ENCODE measurements around the gene COQ4.

COQ4 gene

GRCh38 chr9:128314697-128315096, 7.9 kb upstream of the COQ4 start:
- Histone ChIP-seq H3K27ac (no peak overlapping the region), H3K4me3 (ENCODE audit: low read depth in 1 of 2, low read length in 1 of 2) (no peak overlapping the region), H3K36me3 (peaks cover 23% of the 10 kb centered on the region), H3K4me1 (ENCODE audit: control insufficient read depth in 1 of 2, insufficient read depth in 1 of 2, low read depth in 1 of 2, low read length in 1 of 2) (no peaks in the 10 kb centered on the region), H3K27me3 (no peaks in the 10 kb centered on the region), H3K9me3 (no peaks in the 10 kb centered on the region)
- no peak for TF ChIP-seq CTCF (IDR thresholded peaks at IDR 0.05)

DNA sequence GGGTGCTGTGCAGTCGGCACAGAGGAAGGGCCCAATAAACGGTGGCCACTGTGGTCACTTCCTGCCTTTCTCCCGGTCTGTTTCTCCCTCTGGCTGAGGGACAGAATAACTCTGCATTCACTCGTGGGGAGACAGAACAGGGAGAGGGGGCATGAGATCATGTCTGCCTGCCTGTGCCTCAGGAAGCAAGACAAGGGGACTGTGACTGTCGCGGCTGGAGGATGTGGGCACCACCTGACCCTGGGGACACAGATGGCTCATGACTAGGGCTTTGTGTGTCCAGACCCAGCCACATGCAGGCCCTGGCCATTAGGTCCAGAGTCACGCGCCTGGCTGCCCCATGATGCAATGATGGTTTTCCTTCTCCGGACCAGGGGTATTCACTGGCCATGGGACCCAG, 6.2 kb upstream of the COQ4 start:
- TF ChIP-seq CTCF (IDR thresholded peaks at IDR 0.05) = no peak
- no peaks in the 10 kb centered on the region for H3K9me3 ChIP-seq
- H3K4me1 ChIP-seq (ENCODE audit: control insufficient read depth in 1 of 2, insufficient read depth in 1 of 2, low read depth in 1 of 2, low read length in 1 of 2) = peaks cover 0 to under 1% of the 10 kb centered on the region in 2 experiments
- H3K36me3 ChIP-seq = peaks cover 8% of the 10 kb centered on the region
- no peak overlapping the region for H3K4me3 ChIP-seq (ENCODE audit: low read depth in 1 of 2, low read length in 1 of 2)
- no peaks in the 10 kb centered on the region for H3K27me3 ChIP-seq
- H3K27ac ChIP-seq = no peak overlapping the region

DNA sequence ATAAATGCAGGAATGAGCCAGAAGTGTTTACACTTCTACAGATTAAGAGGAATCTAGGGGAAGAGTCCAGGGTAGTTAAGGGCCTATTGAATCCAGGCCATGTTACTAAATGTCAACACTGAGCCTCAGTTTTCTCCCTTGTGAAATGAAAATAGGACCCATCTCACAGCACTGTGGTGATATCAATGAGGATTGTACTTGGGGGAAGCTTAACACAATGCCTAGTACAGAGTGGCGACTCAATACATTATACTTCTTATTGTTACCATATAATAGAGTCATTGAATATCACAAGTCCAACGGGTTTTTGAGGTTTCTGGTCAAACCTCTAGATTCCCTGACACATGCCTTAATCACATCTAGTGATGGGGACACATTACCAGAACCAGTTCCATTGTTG, 5.0 kb upstream of the COQ4 start:
- Histone ChIP-seq H3K36me3 (peaks cover 7% of the 10 kb centered on the region), H3K9me3 (no peaks in the 10 kb centered on the region), H3K4me1 (ENCODE audit: control insufficient read depth in 1 of 2, insufficient read depth in 1 of 2, low read depth in 1 of 2, low read length in 1 of 2) (peaks cover 7 to 8% of the 10 kb centered on the region in 2 experiments), H3K27ac (no peak overlapping the region), H3K4me3 (ENCODE audit: low read depth in 1 of 2, low read length in 1 of 2) (no peak overlapping the region), H3K27me3 (no peaks in the 10 kb centered on the region)
- TF ChIP-seq CTCF (IDR thresholded peaks at IDR 0.05) = no peak

GRCh38 chr9:128321343-128321742, 1.3 kb upstream of the COQ4 start:
- TF ChIP-seq CTCF (IDR thresholded peaks at IDR 0.05) = no peak
- Histone ChIP-seq H3K27me3 (no peaks in the 10 kb centered on the region), H3K9me3 (no peaks in the 10 kb centered on the region), H3K4me3 (ENCODE audit: low read depth in 1 of 2, low read length in 1 of 2) (peak overlapping the region; percentile 81 to 89), H3K27ac (no peak overlapping the region), H3K4me1 (ENCODE audit: control insufficient read depth in 1 of 2, insufficient read depth in 1 of 2, low read depth in 1 of 2, low read length in 1 of 2) (peaks cover 21 to 22% of the 10 kb centered on the region in 2 experiments), H3K36me3 (peaks cover 11% of the 10 kb centered on the region)

DNA sequence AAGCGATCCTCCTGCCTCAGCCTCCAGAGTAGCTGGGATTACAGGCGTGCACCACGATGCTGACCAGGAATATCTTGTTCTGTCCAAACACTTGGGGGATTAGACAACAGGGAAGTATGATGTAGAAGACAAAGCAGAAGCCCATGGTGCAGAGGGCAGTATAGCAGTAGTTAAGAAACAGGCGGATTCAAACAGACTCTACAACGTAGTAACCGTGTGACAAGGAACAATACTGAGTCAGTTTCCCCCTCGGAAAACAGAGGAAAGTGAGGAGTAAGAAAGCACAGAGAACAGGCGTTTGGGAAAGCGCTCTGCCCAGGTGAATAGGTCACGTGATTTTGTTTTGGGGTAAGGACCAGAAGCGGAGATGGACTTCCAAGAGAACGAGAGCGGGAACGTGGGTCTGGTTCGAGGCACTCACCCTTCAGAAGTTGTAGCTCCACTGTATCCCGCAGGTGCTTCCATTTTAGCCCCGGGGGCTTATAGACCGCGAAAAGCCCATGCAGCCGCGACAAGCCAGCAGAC, 698 bp upstream of the COQ4 start:
- Histone ChIP-seq H3K4me3 (ENCODE audit: low read depth in 1 of 2, low read length in 1 of 2) (peak overlapping the region; percentile 81 to 89), H3K27ac (peak overlapping the region; percentile 90), H3K27me3 (no peaks in the 10 kb centered on the region), H3K36me3 (peaks cover 6% of the 10 kb centered on the region), H3K4me1 (ENCODE audit: control insufficient read depth in 1 of 2, insufficient read depth in 1 of 2, low read depth in 1 of 2, low read length in 1 of 2) (peaks cover 21 to 22% of the 10 kb centered on the region in 2 experiments), H3K9me3 (no peaks in the 10 kb centered on the region)
- no peak for TF ChIP-seq CTCF (IDR thresholded peaks at IDR 0.05)

All from neutrophil (primary cell).